ENCODE measurements around the gene POC1A.
"Not testable (repeated sequence)": the region's sequence is repeated elsewhere in the genome, so short reads cannot be mapped to it uniquely, and the experiment has no call there.

POC1A gene

DNA sequence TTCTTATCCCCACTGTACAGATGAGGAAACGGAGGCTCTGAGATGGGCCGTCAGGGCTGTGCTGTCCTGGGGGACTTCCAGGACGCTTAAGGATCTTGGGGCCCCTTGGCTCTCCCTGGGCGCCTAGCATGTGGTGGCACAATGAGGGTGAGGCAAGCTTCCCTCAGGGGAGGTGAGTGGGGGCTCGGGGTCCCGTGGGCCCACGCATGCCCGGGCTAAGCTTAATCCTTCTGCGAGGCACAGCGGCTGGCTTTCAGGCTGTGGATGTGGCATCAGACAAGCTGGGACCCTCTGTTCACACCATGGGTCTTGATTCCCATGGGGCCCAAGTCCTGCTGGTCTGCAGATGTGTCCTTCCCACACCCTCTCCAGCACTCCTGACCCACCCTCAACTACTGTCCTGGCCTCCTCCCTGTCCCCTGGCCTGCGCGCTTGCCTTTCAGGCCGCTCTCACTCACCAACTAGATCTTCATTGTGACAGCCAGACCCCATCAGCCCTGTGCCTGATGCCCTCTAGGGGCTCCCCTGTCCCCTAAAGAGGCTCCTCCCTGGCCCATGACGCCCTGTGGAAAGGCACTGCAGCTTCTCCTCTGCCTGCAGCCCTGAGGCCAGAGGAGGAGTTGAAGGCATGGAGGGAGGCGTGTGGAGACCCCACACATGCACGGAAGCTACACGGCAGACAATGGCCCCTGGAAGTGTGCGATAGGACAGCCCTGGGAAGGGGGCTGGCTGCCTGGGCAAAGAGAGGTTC, 109.2 kb downstream of the POC1A start:
- Histone ChIP-seq H2BK12ac (ENCODE audit: low read length in 2 of 2) (peak overlapping the region; percentile 41 to 97), H4K91ac (ENCODE audit: low read length) (peak overlapping the region; percentile 30), H2AK5ac (ENCODE audit: low read length, severe bottlenecking) (peak overlapping the region; percentile 54), H3K4me2 (ENCODE audit: low read length, poor library complexity, severe bottlenecking) (no peak overlapping the region), H3K9me3 (ENCODE audit: control insufficient read depth, low read length) (no peaks in the 10 kb centered on the region), H3K14ac (ENCODE audit: low read length in 2 of 2) (no peak overlapping the region), H2BK5ac (ENCODE audit: low read depth, low read length, poor library complexity, severe bottlenecking) (no peak overlapping the region), H3K18ac (ENCODE audit: low read depth in 1 of 2, low read length in 2 of 2) (peak overlapping the region; percentile 3 to 17), H3K4ac (ENCODE audit: low read depth in 1 of 2, low read length in 2 of 2) (peak overlapping the region; percentile 19 to 60), H2AFZ (ENCODE audit: low read depth, low read length) (no peak overlapping the region), H3K4me3 (ENCODE audit: insufficient read depth in 1 of 2, low read depth in 1 of 2, low read length in 2 of 2) (no peak overlapping the region), H3K79me1 (replicated peaks; ENCODE audit: low read length, poor library complexity, severe bottlenecking) (peaks cover 11% of the 10 kb centered on the region), H3K4me1 (ENCODE audit: control insufficient read depth, insufficient read depth, low read depth, low read length) (peaks cover 51% of the 10 kb centered on the region), H3K27me3 (ENCODE audit: control insufficient read depth in 1 of 2, insufficient read depth in 1 of 2, low read length in 2 of 2) (peaks cover 0 to 3% of the 10 kb centered on the region in 2 experiments), H3K27ac (ENCODE audit: low read length, poor library complexity, severe bottlenecking) (no peak overlapping the region), H3K23ac (ENCODE audit: low read length in 2 of 2) (no peak overlapping the region), H3K9ac (ENCODE audit: low read length) (no peak overlapping the region), H3K36me3 (ENCODE audit: control insufficient read depth in 1 of 2, insufficient read depth in 2 of 2, low read depth in 1 of 2, low read length in 2 of 2) (peaks cover 15 to 22% of the 10 kb centered on the region in 2 experiments), H2BK15ac (ENCODE audit: low read depth, poor library complexity, severe bottlenecking) (peak overlapping the region; percentile 55), H2BK120ac (ENCODE audit: low read depth, low read length) (peak overlapping the region; percentile 50), H4K8ac (ENCODE audit: low read length) (peak overlapping the region; percentile 35)
- DNase-seq = no peak
- WGBS = 96% methylated on average over 18 of the region's 18 CpGs

DNA sequence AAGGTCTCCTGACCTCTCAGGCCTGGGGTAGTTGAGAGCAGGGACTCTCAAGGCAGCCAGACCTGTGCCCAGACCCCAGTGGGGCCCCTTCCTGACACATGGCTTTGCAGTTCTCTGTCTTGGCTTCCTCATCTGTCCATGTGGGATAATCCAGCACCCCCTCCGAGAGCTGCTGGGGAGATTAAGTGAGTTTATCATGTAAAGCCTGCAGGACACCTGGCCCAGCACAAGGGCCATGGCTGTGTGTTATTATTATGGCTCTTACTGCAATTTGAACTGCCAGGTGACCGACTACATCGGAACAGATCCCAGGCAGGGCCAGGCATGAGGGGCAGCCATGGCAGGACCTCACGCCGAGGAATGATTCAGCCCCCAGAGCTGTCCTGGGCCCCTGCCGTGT, 110.5 kb downstream of the POC1A start:
- Histone ChIP-seq H2BK5ac (ENCODE audit: low read depth, low read length, poor library complexity, severe bottlenecking) (no peak overlapping the region), H3K9ac (ENCODE audit: low read length) (no peak overlapping the region), H2AK5ac (ENCODE audit: low read length, severe bottlenecking) (no peak overlapping the region), H3K36me3 (ENCODE audit: control insufficient read depth in 1 of 2, insufficient read depth in 2 of 2, low read depth in 1 of 2, low read length in 2 of 2) (peaks cover 2 to 11% of the 10 kb centered on the region in 2 experiments), H3K18ac (ENCODE audit: low read depth in 1 of 2, low read length in 2 of 2) (no peak overlapping the region), H2AFZ (ENCODE audit: low read depth, low read length) (no peak overlapping the region), H3K4me3 (ENCODE audit: insufficient read depth in 1 of 2, low read depth in 1 of 2, low read length in 2 of 2) (no peak overlapping the region), H4K8ac (ENCODE audit: low read length) (no peak overlapping the region), H2BK120ac (ENCODE audit: low read depth, low read length) (no peak overlapping the region), H2BK15ac (ENCODE audit: low read depth, poor library complexity, severe bottlenecking) (peak overlapping the region; percentile 12), H3K27me3 (ENCODE audit: control insufficient read depth in 1 of 2, insufficient read depth in 1 of 2, low read length in 2 of 2) (peaks cover 0 to 5% of the 10 kb centered on the region in 2 experiments), H4K91ac (ENCODE audit: low read length) (no peak overlapping the region), H2BK12ac (ENCODE audit: low read length in 2 of 2) (no peak overlapping the region), H3K27ac (ENCODE audit: low read length, poor library complexity, severe bottlenecking) (no peak overlapping the region), H3K14ac (ENCODE audit: low read length in 2 of 2) (no peak overlapping the region), H3K4me2 (ENCODE audit: low read length, poor library complexity, severe bottlenecking) (no peak overlapping the region), H3K23ac (ENCODE audit: low read length in 2 of 2) (no peak overlapping the region), H3K9me3 (ENCODE audit: control insufficient read depth, low read length) (no peaks in the 10 kb centered on the region), H3K79me1 (replicated peaks; ENCODE audit: low read length, poor library complexity, severe bottlenecking) (peaks cover 9% of the 10 kb centered on the region), H3K4ac (ENCODE audit: low read depth in 1 of 2, low read length in 2 of 2) (no peak overlapping the region), H3K4me1 (ENCODE audit: control insufficient read depth, insufficient read depth, low read depth, low read length) (peaks cover 48% of the 10 kb centered on the region)
- WGBS = 94% methylated on average over 6 of the region's 6 CpGs
- DNase-seq = no peak

DNA sequence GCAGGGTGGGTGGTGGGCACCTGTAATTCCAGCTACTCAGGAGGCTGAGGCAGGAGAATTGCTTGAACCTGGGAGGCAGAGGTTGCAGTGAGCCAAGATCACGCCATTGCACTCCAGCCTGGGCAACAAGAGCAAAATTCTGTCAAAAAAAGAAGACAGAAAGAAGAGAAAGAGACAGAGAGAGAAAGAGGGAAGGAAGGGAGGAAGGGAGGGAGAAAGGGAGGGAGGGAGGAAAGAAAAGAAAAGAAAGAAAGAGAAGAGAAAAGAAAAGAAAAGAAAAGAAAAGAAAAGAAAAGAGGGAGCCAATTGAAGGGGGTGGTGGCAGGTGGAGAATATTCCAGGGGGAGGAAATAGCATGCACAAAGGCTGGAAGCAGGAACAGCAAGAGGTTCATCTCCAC, 111.2 kb downstream of the POC1A start:
- not testable (repeated sequence) for H4K91ac ChIP-seq (ENCODE audit: low read length); H3K4me2 ChIP-seq (ENCODE audit: low read length, poor library complexity, severe bottlenecking); H3K9ac ChIP-seq (ENCODE audit: low read length); H2BK12ac ChIP-seq (ENCODE audit: low read length in 2 of 2); H3K4me3 ChIP-seq (ENCODE audit: insufficient read depth in 1 of 2, low read depth in 1 of 2, low read length in 2 of 2); H3K36me3 ChIP-seq (ENCODE audit: control insufficient read depth in 1 of 2, insufficient read depth in 2 of 2, low read depth in 1 of 2, low read length in 2 of 2); H3K14ac ChIP-seq (ENCODE audit: low read length in 2 of 2); H3K27me3 ChIP-seq (ENCODE audit: control insufficient read depth in 1 of 2, insufficient read depth in 1 of 2, low read length in 2 of 2); H3K4ac ChIP-seq (ENCODE audit: low read depth in 1 of 2, low read length in 2 of 2); DNase-seq; H3K9me3 ChIP-seq (ENCODE audit: control insufficient read depth, low read length); H2AFZ ChIP-seq (ENCODE audit: low read depth, low read length); H3K79me1 ChIP-seq (replicated peaks; ENCODE audit: low read length, poor library complexity, severe bottlenecking); H3K18ac ChIP-seq (ENCODE audit: low read depth in 1 of 2, low read length in 2 of 2); H4K8ac ChIP-seq (ENCODE audit: low read length); H3K23ac ChIP-seq (ENCODE audit: low read length in 2 of 2); H2AK5ac ChIP-seq (ENCODE audit: low read length, severe bottlenecking); H2BK15ac ChIP-seq (ENCODE audit: low read depth, poor library complexity, severe bottlenecking); H2BK5ac ChIP-seq (ENCODE audit: low read depth, low read length, poor library complexity, severe bottlenecking); H2BK120ac ChIP-seq (ENCODE audit: low read depth, low read length); H3K27ac ChIP-seq (ENCODE audit: low read length, poor library complexity, severe bottlenecking)
- 95% methylated on average over 1 of the region's 1 CpG for WGBS
- H3K4me1 ChIP-seq (ENCODE audit: control insufficient read depth, insufficient read depth, low read depth, low read length) = peaks cover 44% of the 10 kb centered on the region

DNA sequence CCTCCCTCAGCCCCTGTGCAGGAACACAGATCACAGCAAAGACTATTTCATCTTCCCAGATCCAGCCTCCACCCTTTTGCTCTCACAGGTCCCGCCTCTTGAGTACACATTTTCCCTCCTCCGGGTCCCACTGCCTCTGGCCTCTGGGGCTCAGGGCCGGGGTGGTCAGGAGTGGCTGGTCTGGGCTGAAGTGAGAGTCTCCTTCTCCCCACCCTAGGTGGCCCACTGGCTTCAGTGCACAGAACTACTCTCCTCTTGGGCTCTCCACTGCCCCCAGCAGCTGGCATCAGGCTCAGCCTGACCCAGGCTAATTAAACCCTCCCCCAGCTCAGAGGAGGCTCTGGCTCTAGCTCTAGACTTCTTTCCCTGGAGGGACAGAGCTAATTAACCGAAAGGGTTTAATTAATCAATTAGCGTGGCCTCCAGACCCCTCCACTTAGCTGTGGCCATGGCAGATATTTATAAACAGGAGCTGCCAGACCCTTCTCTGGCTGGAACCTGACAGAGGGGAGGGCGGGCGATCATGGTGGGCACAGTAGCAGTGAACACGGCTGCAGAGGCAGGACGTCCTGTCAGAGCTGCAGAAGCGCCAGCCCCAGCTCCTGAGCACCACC, 113.0 kb downstream of the POC1A start:
- H4K8ac ChIP-seq (ENCODE audit: low read length) = no peak overlapping the region
- H3K18ac ChIP-seq (ENCODE audit: low read depth in 1 of 2, low read length in 2 of 2) = no peak overlapping the region
- H3K23ac ChIP-seq (ENCODE audit: low read length in 2 of 2) = no peak overlapping the region
- H4K91ac ChIP-seq (ENCODE audit: low read length) = peak overlapping the region; percentile 21
- no peak overlapping the region for H3K4me2 ChIP-seq (ENCODE audit: low read length, poor library complexity, severe bottlenecking)
- no peaks in the 10 kb centered on the region for H3K36me3 ChIP-seq (ENCODE audit: control insufficient read depth in 1 of 2, insufficient read depth in 2 of 2, low read depth in 1 of 2, low read length in 2 of 2)
- H3K79me1 ChIP-seq (replicated peaks; ENCODE audit: low read length, poor library complexity, severe bottlenecking) = no peaks in the 10 kb centered on the region
- no peak for DNase-seq
- H2BK5ac ChIP-seq (ENCODE audit: low read depth, low read length, poor library complexity, severe bottlenecking) = no peak overlapping the region
- H2BK120ac ChIP-seq (ENCODE audit: low read depth, low read length) = no peak overlapping the region
- peaks cover 26% of the 10 kb centered on the region for H3K4me1 ChIP-seq (ENCODE audit: control insufficient read depth, insufficient read depth, low read depth, low read length)
- H2AK5ac ChIP-seq (ENCODE audit: low read length, severe bottlenecking) = no peak overlapping the region
- WGBS = 80% methylated on average over 10 of the region's 10 CpGs
- no peak overlapping the region for H3K14ac ChIP-seq (ENCODE audit: low read length in 2 of 2)
- no peak overlapping the region for H3K27ac ChIP-seq (ENCODE audit: low read length, poor library complexity, severe bottlenecking)
- H2AFZ ChIP-seq (ENCODE audit: low read depth, low read length) = no peak overlapping the region
- no peak overlapping the region for H3K4ac ChIP-seq (ENCODE audit: low read depth in 1 of 2, low read length in 2 of 2)
- H3K27me3 ChIP-seq (ENCODE audit: control insufficient read depth in 1 of 2, insufficient read depth in 1 of 2, low read length in 2 of 2) = peaks cover 0 to 8% of the 10 kb centered on the region in 2 experiments
- H3K9me3 ChIP-seq (ENCODE audit: control insufficient read depth, low read length) = no peaks in the 10 kb centered on the region
- H3K4me3 ChIP-seq (ENCODE audit: insufficient read depth in 1 of 2, low read depth in 1 of 2, low read length in 2 of 2) = no peak overlapping the region
- no peak overlapping the region for H2BK12ac ChIP-seq (ENCODE audit: low read length in 2 of 2)
- no peak overlapping the region for H3K9ac ChIP-seq (ENCODE audit: low read length)
- peak overlapping the region; percentile 78 for H2BK15ac ChIP-seq (ENCODE audit: low read depth, poor library complexity, severe bottlenecking)

All from mesenchymal stem cell (in vitro differentiated cells and primary cell).